HepG2 (cell line): ENCODE measurements around the gene SLC22A31. TPM values are rescaled to one million over a fixed set of nuclear protein-coding genes. Genes with fewer than 3 reads are reported as not detected.
A peak's percentile ranks its signal among the peaks of the same experiment; 100 is the strongest.

Source experiments
- ARID5B ChIP-seq: IDR thresholded peaks from 2 replicates; pipeline ENCODE4 v1.4.0; 2020; ENCODE audit warnings: mild to moderate bottlenecking, missing genetic modification reagents
- ARNT ChIP-seq: fragments of 450-650 bp; IDR thresholded peaks from 2 replicates; pipeline ENCODE4 v1.6.1; 2017
- BRCA1 ChIP-seq: sonication (generic); formaldehyde crosslinking; IDR thresholded peaks from 2 replicates; pipeline ENCODE4 v1.4.0; 2020; ENCODE audit warnings: missing genetic modification reagents
- EHMT2 ChIP-seq: fragments of 200-600 bp; sonication (generic); IDR thresholded peaks from 2 replicates; pipeline ENCODE4 v1.7.0; 2017; ENCODE audit warnings: antibody characterized with exemption, low read depth, low read length, borderline replicate concordance
- GPN1 ChIP-seq: sonication (generic); formaldehyde crosslinking; IDR thresholded peaks from 2 replicates; pipeline ENCODE4 v1.5.1; 2020; ENCODE audit warnings: missing genetic modification reagents, borderline replicate concordance
- ISX ChIP-seq: sonication (generic); formaldehyde crosslinking; conservative IDR thresholded peaks from 2 replicates; pipeline ENCODE4 v1.5.0; 2020; ENCODE audit warnings: missing genetic modification reagents
- MED13 ChIP-seq: sonication (generic); formaldehyde crosslinking; IDR thresholded peaks from 2 replicates; pipeline ENCODE4 v1.5.0; 2020; ENCODE audit warnings: missing genetic modification reagents
- MXI1 ChIP-seq: IDR thresholded peaks from 3 replicates; pipeline ENCODE4 v1.6.1; 2012; ENCODE audit warnings: low read depth, low read length, inconsistent platforms, borderline replicate concordance
- NFIC ChIP-seq: IDR thresholded peaks from 2 replicates; pipeline ENCODE4 v1.6.1; 2012; ENCODE audit warnings: mild to moderate bottlenecking, low read length, inconsistent platforms
- NONO ChIP-seq, 2 experiments: fragments of 450-650 bp in 1 of 2; sonication (generic) in 1 of 2; formaldehyde crosslinking in 1 of 2; IDR thresholded peaks in 1 of 2; conservative IDR thresholded peaks in 1 of 2; 2 replicates each; pipeline versions ENCODE4 v1.6.1 to v1.8.0; 2017 to 2022; ENCODE audit warnings: mild to moderate bottlenecking in 1 of 2, missing genetic modification reagents in 1 of 2, moderate library complexity in 1 of 2
- NR1H2 ChIP-seq: sonication (generic); formaldehyde crosslinking; IDR thresholded peaks from 2 replicates; pipeline ENCODE4 v1.8.1; 2022; ENCODE audit warnings: low read depth, missing genetic modification reagents, borderline replicate concordance
- SIN3A ChIP-seq: IDR thresholded peaks from 2 replicates; pipeline ENCODE4 v1.6.1; 2011; ENCODE audit warnings: low read depth, mild to moderate bottlenecking, control low read depth, low read length, borderline replicate concordance
- SIX4 ChIP-seq: sonication (generic); formaldehyde crosslinking; IDR thresholded peaks from 2 replicates; pipeline ENCODE4 v1.4.0; 2020; ENCODE audit warnings: missing genetic modification reagents
- SOX6 ChIP-seq, 2 experiments: fragments of 450-650 bp in 1 of 2; sonication (generic) in 1 of 2; formaldehyde crosslinking in 1 of 2; IDR thresholded peaks; 2 replicates each; pipeline versions ENCODE4 v1.4.0 to v1.6.1; 2017 to 2020; ENCODE audit warnings: antibody characterized with exemption in 1 of 2, mild to moderate bottlenecking in 1 of 2, missing genetic modification reagents in 1 of 2
- SP4 ChIP-seq: sonication (generic); formaldehyde crosslinking; IDR thresholded peaks from 2 replicates; pipeline ENCODE4 v1.8.1; 2023; ENCODE audit warnings: mild to moderate bottlenecking, missing genetic modification reagents
- TAF15 ChIP-seq: fragments of 200-400 bp; formaldehyde crosslinking; IDR thresholded peaks from one replicate; pipeline ENCODE4 v1.6.1; 2018; ENCODE audit warnings: mild to moderate bottlenecking, low read depth, low read length; ENCODE audit not compliant: poor library complexity, severe bottlenecking
- U2AF1 ChIP-seq: fragments of 200-400 bp; formaldehyde crosslinking; optimal IDR thresholded peaks from 2 replicates; pipeline ENCODE3; 2017; ENCODE audit warnings: mild to moderate bottlenecking, low read depth, low read length
- ZBTB42 ChIP-seq: sonication (generic); formaldehyde crosslinking; IDR thresholded peaks from 2 replicates; pipeline ENCODE4 v1.5.0; 2020; ENCODE audit warnings: mild to moderate bottlenecking, missing genetic modification reagents
- ZNF230 ChIP-seq: sonication (generic); formaldehyde crosslinking; IDR thresholded peaks from 2 replicates; pipeline ENCODE4 v1.4.0; 2020; ENCODE audit warnings: mild to moderate bottlenecking, missing genetic modification reagents
- ZNF264 ChIP-seq: sonication (generic); formaldehyde crosslinking; IDR thresholded peaks from 2 replicates; pipeline ENCODE4 v1.4.0; 2020; ENCODE audit warnings: missing genetic modification reagents
- ZNF280D ChIP-seq: sonication (generic); formaldehyde crosslinking; IDR thresholded peaks from 2 replicates; pipeline ENCODE4 v1.5.1; 2020; ENCODE audit warnings: mild to moderate bottlenecking, missing genetic modification reagents
- ZNF720 ChIP-seq: sonication (generic); formaldehyde crosslinking; IDR thresholded peaks from 2 replicates; pipeline ENCODE4 v1.4.0; 2020; ENCODE audit warnings: missing genetic modification reagents
- ZNF737 ChIP-seq: sonication (generic); formaldehyde crosslinking; IDR thresholded peaks from 2 replicates; pipeline ENCODE4 v1.5.0; 2020; ENCODE audit warnings: missing genetic modification reagents, mild to moderate bottlenecking, borderline replicate concordance
- polyA plus RNA-seq, 8 experiments: library from polyadenylated mRNA; depleted of rRNA in 3 of 8; stranded (reverse) in 7 of 8; unstranded in 1 of 8; fragments of >200 nt; fragmentation: Illumina TruSeq in 4 of 8; extraction: Trizol in 4 of 8; gene quantifications; 2 replicates each; pipeline versions ENCODE4 v1.2.1 to v1.2.3, GENCODE V29; 2011 to 2016; ENCODE audit warnings: low read depth in 4 of 8, missing spikeins in 1 of 8, mixed read lengths in 1 of 8; ENCODE audit not compliant: insufficient read depth in 1 of 8
- total RNA-seq, 5 experiments: library from RNA; depleted of rRNA; stranded (reverse); fragments of >200 nt; fragmentation: Illumina TruSeq; extraction: Trizol; gene quantifications; 2 replicates each; pipeline ENCODE4 v1.2.3, GENCODE V29; 2016; ENCODE audit warnings: low read depth in 1 of 5

SLC22A31 gene
- total and polyA plus RNA-seq, 2 of the 13 experiments (the other 11 are each of a cell fraction or from before 2014, with no cell fraction given) = 67.3 to 83.3 TPM

- TF ChIP-seq ZNF280D (CRISPR knock-in tag) (no peak), BRCA1 (0 out of 2 replicates have a peak, but pooled peaks have one; percentile 8), ZBTB42 (CRISPR knock-in tag) (peak; percentile 33; the same call in 1 of the 2 replicates), ARNT (no peak), ZNF737 (CRISPR knock-in tag) (no peak), MED13 (CRISPR knock-in tag) (no peak), SIN3A (peak; percentile 69; the same call in 1 of the 2 replicates), NONO (IDR thresholded peaks at IDR 0.05) (no peak), NONO (CRISPR knock-in tag; conservative IDR thresholded peaks at IDR 0.05) (peak; percentile 89), GPN1 (CRISPR knock-in tag) (no peak; the same call in 1 of the 2 replicates), EHMT2 (no peak), MXI1 (peak; percentile 80; the same call in 1 of the 3 replicates), SP4 (peak; percentile 82; the same call in 1 of the 2 replicates), SOX6 (IDR thresholded peaks at IDR 0.05) (no peak), SOX6 (CRISPR knock-in tag; IDR thresholded peaks at IDR 0.05) (peak; percentile 21; the same call in 1 of the 2 replicates), NFIC (no peak), ZNF720 (CRISPR knock-in tag) (no peak), TAF15 (no peak), SIX4 (CRISPR knock-in tag) (no peak), ARID5B (CRISPR knock-in tag) (peak; percentile 52; the same call in 1 of the 2 replicates), ISX (CRISPR knock-in tag) (no peak), U2AF1 (no peak), ZNF264 (CRISPR knock-in tag) (0 out of 2 replicates have a peak, but pooled peaks have one; percentile 18), NR1H2 (CRISPR knock-in tag) (no peak; the same call in 1 of the 2 replicates), ZNF230 (0 out of 2 replicates have a peak, but pooled peaks have one; percentile 88)
These were observed 46.8 kb upstream of the SLC22A31 start (continued) for GRCh38 chr16:89246903-89247733.
